Chondrocyte (in vitro differentiated cells): ENCODE results near the gene RNF168. TPM values are rescaled to one million over a fixed set of nuclear protein-coding genes. Genes with fewer than 3 reads are reported as not detected.

Source experiments
- DNase-seq: peaks from one replicate; pipeline ENCODE4 v3.0.0; 2021; ENCODE audit warnings: mixed read lengths, low spot score
- H3K27ac Mint-ChIP-seq: one replicate; pipeline ENCODE4 v1.8.0; 2021; ENCODE audit warnings: mild to moderate bottlenecking, moderate library complexity, mixed read lengths; ENCODE audit not compliant: unreplicated experiment
- H3K27me3 Mint-ChIP-seq: 2 replicates; pipeline ENCODE4 v1.8.0; 2021; ENCODE audit warnings: low read depth, mixed read lengths
- H3K36me3 Mint-ChIP-seq: 2 replicates; pipeline ENCODE4 v1.8.0; 2021; ENCODE audit warnings: low read depth, mixed read lengths
- H3K4me1 Mint-ChIP-seq: 2 replicates; pipeline ENCODE4 v1.8.0; 2021; ENCODE audit warnings: low read depth, mild to moderate bottlenecking, mixed read lengths
- H3K4me3 Mint-ChIP-seq: one replicate; pipeline ENCODE4 v1.8.0; 2021; ENCODE audit warnings: mild to moderate bottlenecking, moderate library complexity, mixed read lengths; ENCODE audit not compliant: unreplicated experiment
- H3K9me3 Mint-ChIP-seq: 2 replicates; pipeline ENCODE4 v1.8.0; 2021; ENCODE audit warnings: low read depth, mixed read lengths
- total RNA-seq: library from RNA; stranded (reverse); gene quantifications from 3 replicates; pipeline ENCODE4 v1.2.1, GENCODE V29; 2021
- TF ChIP-seq, protein P1 (sequence below): fragments of 200-600 bp; sonication (generic); IDR thresholded peaks from 2 replicates; pipeline ENCODE4 v1.5.0; 2021; ENCODE audit warnings: antibody characterized with exemption, mild to moderate bottlenecking, moderate library complexity

The RNF168 gene
- total RNA-seq, 1 donor from 2014 or later: 19.5 TPM

DNA sequence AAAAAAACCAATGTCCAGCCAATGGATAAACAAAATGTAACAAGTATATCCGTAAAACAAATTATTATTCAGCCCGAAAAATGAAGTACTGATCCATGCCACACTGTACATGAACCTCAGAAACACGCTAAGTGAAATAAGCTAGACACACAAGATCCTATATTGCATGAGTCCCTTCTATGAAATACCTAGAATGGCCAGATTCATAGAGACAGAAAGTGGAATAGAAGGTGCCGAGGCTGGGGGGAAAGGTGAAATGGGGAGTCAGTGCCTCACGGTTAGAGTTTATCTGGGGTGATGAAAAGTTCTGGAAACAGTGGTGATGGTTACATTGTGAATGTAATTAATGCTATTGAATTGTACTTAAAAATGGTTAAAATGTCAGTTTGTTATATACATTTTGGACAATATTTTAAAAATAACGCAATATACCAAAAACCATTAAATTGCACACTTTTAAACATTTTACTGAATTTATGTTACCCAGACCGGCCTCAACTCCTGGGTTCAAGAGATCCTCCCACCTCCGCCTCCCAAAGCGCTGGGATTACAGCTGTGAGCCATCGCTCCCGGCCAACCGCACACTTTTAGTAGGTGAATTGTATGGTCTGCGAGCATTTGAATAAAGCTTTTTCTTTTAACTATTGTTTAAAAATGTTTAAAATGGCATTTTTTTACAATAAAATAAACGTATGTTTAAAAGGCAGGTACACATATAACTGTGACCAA lies 2.1 kb downstream of the RNF168 start:
- H3K4me1 Mint-ChIP-seq: peaks cover 31% of the 10 kb centered on the region
- no peaks in the 10 kb centered on the region for H3K36me3 Mint-ChIP-seq
- TF ChIP-seq, protein P1, sequence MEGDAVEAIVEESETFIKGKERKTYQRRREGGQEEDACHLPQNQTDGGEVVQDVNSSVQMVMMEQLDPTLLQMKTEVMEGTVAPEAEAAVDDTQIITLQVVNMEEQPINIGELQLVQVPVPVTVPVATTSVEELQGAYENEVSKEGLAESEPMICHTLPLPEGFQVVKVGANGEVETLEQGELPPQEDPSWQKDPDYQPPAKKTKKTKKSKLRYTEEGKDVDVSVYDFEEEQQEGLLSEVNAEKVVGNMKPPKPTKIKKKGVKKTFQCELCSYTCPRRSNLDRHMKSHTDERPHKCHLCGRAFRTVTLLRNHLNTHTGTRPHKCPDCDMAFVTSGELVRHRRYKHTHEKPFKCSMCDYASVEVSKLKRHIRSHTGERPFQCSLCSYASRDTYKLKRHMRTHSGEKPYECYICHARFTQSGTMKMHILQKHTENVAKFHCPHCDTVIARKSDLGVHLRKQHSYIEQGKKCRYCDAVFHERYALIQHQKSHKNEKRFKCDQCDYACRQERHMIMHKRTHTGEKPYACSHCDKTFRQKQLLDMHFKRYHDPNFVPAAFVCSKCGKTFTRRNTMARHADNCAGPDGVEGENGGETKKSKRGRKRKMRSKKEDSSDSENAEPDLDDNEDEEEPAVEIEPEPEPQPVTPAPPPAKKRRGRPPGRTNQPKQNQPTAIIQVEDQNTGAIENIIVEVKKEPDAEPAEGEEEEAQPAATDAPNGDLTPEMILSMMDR: no peak
- DNase-seq: no peak
- peak overlapping the region; percentile 98 for H3K27ac Mint-ChIP-seq
- H3K27me3 Mint-ChIP-seq: no peaks in the 10 kb centered on the region
- H3K9me3 Mint-ChIP-seq: no peaks in the 10 kb centered on the region
- peak overlapping the region; percentile 99 for H3K4me3 Mint-ChIP-seq

DNA sequence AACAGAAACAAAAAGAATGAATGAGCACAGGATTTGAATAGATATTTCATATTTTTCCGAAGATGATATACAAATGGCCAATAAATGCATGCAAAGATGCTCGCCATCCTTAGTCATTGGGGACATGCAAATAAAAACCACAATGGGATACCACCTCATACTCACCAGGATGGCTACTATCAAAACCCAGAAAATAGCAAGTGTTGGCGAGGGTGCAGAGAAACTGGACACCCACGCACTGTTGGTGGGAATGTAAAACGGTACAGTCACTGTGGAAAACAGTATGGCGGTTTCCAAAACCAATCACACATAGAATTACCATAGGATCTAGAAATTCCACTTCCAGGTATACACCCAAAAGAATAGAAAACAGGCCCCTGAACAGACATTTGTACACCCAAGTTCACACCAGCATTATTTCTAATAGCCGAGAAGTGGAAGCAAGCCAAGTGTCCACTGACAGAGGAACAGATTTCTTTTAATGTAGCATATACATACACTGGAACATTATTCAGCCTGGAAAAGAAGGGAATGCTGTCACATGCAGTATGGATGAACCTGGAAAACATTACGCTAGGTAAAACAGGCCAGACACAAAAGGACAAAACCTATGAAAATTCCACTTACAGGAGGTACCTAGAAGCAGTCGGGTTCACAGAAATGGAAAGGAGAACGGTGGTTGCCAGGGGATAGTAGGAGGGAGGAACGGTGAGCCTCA lies 3.6 kb downstream of the RNF168 start:
- Mint-ChIP-seq H3K27ac (peak overlapping the region; percentile 98), H3K9me3 (no peaks in the 10 kb centered on the region), H3K27me3 (no peaks in the 10 kb centered on the region), H3K4me1 (peaks cover 31% of the 10 kb centered on the region), H3K36me3 (no peaks in the 10 kb centered on the region), H3K4me3 (peak overlapping the region; percentile 99)
- TF ChIP-seq, protein P1: no peak
- DNase-seq: no peak

DNA sequence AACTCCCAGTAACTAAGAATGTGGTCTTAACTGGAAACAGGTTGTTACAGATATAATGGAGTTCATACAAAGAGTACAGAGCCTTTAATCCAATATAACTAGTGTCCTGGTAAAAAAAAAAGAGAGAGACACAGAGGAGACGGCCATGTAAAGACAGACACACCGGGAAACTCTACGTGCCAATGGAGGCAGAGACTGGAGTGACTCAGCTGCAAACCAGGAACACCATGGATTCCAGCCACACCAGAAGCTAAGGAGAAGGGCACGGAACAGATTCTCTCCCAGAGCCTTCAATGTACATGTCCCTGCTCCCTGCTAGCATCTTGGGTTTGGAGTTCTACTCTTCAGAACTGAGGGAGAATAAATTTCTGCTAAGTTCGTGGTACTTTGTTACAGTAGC lies 4.5 kb downstream of the RNF168 start:
- H3K4me3 Mint-ChIP-seq: peak overlapping the region; percentile 99
- H3K4me1 Mint-ChIP-seq: peaks cover 31% of the 10 kb centered on the region
- H3K27ac Mint-ChIP-seq: peak overlapping the region; percentile 98
- DNase-seq: no peak
- no peaks in the 10 kb centered on the region for H3K36me3 Mint-ChIP-seq
- H3K27me3 Mint-ChIP-seq: no peaks in the 10 kb centered on the region
- TF ChIP-seq, protein P1: no peak
- H3K9me3 Mint-ChIP-seq: no peaks in the 10 kb centered on the region

DNA sequence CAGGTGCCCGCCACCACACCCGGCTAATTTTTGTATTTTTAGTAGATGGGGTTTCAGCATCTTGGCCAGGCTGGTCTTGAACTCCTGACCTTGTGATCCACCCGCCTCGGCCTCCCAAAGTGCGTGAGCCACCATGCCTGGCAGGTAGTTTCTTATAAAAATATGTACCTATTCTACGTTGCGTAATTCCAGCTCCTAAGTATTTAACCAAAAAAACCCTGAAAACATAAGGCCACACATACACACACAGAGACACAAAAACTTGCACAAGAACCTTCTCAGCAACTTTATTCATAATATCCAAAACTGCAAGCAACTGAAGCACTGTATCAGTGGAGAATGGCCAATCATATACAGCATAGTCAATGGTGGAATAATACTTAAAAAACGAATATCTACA lies 5.3 kb downstream of the RNF168 start:
- Mint-ChIP-seq H3K9me3 (no peaks in the 10 kb centered on the region), H3K36me3 (no peaks in the 10 kb centered on the region), H3K27ac (peak overlapping the region; percentile 98), H3K27me3 (no peaks in the 10 kb centered on the region), H3K4me1 (peaks cover 31% of the 10 kb centered on the region), H3K4me3 (no peak overlapping the region)
- TF ChIP-seq, protein P1: no peak
- DNase-seq: no peak

DNA sequence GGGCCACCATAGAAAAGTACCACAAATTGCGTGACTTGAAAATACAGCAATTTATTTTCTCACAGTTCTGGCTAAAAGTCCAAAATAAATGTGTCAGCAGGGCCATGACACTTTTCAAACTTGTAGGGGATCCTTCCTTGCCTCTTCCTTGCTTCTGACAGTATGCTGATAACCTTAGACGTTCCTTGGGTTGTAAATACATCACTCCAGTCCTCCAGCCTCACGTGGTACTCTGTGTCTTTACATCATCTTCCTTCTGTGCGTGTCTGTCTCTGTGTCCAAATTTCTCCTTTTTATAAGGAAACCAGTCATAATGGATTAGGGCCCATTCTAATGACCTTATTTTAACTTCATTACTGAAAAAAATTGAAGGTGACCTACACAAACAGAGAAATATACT lies 7.4 kb downstream of the RNF168 start:
- H3K27me3 Mint-ChIP-seq: no peaks in the 10 kb centered on the region
- DNase-seq: no peak
- H3K4me1 Mint-ChIP-seq: peaks cover 30% of the 10 kb centered on the region
- H3K27ac Mint-ChIP-seq: no peak overlapping the region
- no peak overlapping the region for H3K4me3 Mint-ChIP-seq
- peaks cover 2% of the 10 kb centered on the region for H3K36me3 Mint-ChIP-seq
- H3K9me3 Mint-ChIP-seq: no peaks in the 10 kb centered on the region
- TF ChIP-seq, protein P1: no peak
